ENCODE data around the gene PARD3.

PARD3 gene

DNA sequence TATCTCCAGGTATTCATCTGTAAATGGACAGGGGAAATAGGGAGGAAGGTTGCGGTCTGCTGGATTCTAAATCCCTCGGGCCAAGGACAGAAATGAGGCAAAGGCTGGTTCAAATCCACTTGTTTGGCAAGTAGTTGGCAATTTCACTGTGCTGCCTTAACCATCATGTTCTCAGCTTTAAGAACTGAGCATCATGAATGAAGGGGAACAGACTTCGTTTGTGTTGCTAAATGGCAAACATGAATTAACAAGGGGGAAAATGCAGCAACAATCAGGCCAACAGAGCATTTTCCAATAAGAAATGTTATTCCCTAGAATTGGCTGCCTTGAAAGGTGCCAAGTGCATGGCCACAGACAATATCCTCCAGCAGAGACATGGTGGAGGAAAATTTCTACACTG lies 36.9 kb downstream of the PARD3 start:
- TF ChIP-seq SIN3A (IDR thresholded peaks at IDR 0.05; ENCODE audit: borderline replicate concordance, insufficient read depth, low read length) = no peak
- TF ChIP-seq POLR2AphosphoS5 (IDR thresholded peaks at IDR 0.05; ENCODE audit: low read depth, low read length) = no peak
- no peak for TF ChIP-seq FOXP2 (optimal IDR thresholded peaks at IDR 0.05; ENCODE audit: borderline replicate concordance, extremely low read depth, extremely low read length, insufficient read depth)
- no peak for TF ChIP-seq REST (IDR thresholded peaks at IDR 0.05; ENCODE audit: insufficient read depth in 1 of 2, low read depth in 2 of 2, low read length in 2 of 2)

DNA sequence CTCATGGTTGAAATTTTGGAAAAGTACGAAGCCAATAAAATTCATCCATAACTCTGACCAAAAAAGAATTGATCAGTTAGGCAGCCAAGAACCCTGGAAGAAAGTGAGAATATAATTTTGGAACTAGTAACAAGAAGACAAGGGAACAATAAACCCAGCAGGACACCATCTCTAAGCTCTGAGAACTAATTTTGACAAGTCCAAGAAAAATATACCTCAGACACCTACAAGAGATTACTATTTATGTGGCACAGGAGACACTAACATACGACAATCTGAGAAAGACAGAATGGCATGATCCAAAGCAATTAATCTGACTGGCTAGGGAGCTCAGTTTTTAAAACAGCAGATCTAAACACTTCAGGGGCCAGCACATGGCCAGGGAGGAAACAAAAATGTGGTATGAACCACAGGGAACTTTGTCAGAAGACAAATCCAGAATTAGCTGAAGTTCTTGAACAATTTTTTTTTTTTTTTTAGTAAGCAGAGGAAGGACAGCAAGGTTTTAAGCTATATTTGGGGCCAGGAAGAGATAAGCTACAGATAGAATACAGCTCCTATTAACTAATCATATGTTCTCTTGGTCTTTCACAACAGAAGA lies 38.9 kb downstream of the PARD3 start:
- TF ChIP-seq TAF1 (IDR thresholded peaks at IDR 0.05; ENCODE audit: borderline replicate concordance, insufficient read depth, low read length) (no peak), FOXP2 (optimal IDR thresholded peaks at IDR 0.05; ENCODE audit: borderline replicate concordance, extremely low read depth, extremely low read length, insufficient read depth) (no peak), REST (IDR thresholded peaks at IDR 0.05; ENCODE audit: insufficient read depth in 1 of 2, low read depth in 2 of 2, low read length in 2 of 2) (no peak), SIN3A (IDR thresholded peaks at IDR 0.05; ENCODE audit: borderline replicate concordance, insufficient read depth, low read length) (no peak), POLR2AphosphoS5 (IDR thresholded peaks at IDR 0.05; ENCODE audit: low read depth, low read length) (no peak)

DNA sequence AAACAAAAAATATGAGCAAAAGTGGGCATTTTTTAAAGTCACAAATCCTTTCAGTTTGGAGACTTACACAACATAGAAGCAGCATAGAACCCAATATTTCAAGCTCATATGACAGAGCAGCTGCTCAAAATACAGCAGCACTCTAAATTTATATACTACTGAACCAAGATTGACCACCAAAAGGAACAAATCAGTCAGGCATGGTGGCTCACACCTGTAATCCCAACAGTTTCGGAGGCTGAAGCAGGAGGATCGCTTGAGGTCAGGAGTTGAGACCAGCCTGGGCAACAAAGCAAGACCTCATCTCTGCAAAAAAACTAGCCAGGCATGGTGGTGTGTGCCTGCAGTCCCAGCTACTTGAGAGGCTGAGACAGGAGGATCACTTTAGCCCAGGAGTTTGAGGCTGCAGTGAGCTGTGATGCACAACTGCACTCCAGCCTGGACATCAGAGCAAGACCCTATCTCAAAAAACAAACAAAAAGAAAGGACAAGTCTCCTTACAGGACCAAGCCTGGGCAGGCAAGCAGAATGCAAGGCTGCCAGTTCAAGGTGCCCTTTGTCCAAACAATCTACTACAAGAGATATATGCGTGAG lies 40.0 kb downstream of the PARD3 start:
- TF ChIP-seq TAF1 (IDR thresholded peaks at IDR 0.05; ENCODE audit: borderline replicate concordance, insufficient read depth, low read length) = no peak
- no peak for TF ChIP-seq SIN3A (IDR thresholded peaks at IDR 0.05; ENCODE audit: borderline replicate concordance, insufficient read depth, low read length)
- no peak for TF ChIP-seq REST (IDR thresholded peaks at IDR 0.05; ENCODE audit: insufficient read depth in 1 of 2, low read depth in 2 of 2, low read length in 2 of 2)
- TF ChIP-seq FOXP2 (optimal IDR thresholded peaks at IDR 0.05; ENCODE audit: borderline replicate concordance, extremely low read depth, extremely low read length, insufficient read depth) = no peak
- no peak for TF ChIP-seq POLR2AphosphoS5 (IDR thresholded peaks at IDR 0.05; ENCODE audit: low read depth, low read length)

DNA sequence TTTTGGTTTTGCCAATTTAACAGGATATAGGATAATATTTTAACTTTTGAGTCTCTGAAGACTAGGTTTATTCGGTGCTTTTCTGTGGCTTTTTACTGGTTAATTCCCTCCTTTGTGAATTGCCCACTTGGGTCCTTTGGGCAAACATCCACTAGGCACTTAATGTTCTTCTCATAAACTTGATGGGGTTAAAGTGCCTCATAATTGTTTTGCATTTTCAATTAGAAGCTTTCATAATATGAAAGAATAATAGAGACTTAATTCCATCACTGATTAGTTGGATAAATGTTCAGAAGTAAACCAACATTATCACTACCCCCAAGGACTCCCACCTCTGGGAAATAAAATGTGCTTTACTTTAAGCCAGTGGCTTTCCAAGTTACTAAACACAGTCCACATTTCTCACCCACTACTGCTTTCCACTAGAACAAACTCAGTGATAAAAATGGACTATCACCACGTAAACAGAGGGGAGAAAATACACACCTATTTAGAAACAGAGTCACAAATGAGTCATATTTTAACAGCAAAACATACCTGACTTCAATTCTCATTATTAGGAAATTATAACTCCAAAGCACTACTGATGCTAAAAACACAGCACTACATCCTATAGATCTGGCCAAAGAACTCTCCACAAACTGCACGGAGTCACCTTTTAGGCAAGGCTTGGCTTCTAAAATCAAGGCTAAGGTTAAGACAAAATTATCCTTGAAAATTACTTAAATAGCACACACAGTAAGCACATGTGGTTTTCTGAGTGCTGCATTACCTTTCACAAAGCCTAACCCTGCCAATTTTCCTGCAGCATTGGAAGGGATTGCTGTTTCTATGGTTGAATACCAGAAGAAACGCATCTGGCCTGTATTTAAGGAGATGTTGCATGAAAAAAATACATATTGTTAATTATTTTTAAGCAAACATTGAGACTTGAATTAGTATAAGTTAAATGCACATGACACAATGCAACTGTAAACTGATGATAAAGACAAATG lies 41.2 kb downstream of the PARD3 start:
- TF ChIP-seq FOXP2 (optimal IDR thresholded peaks at IDR 0.05; ENCODE audit: borderline replicate concordance, extremely low read depth, extremely low read length, insufficient read depth) (no peak), REST (IDR thresholded peaks at IDR 0.05; ENCODE audit: insufficient read depth in 1 of 2, low read depth in 2 of 2, low read length in 2 of 2) (no peak), TAF1 (IDR thresholded peaks at IDR 0.05; ENCODE audit: borderline replicate concordance, insufficient read depth, low read length) (no peak), POLR2AphosphoS5 (IDR thresholded peaks at IDR 0.05; ENCODE audit: low read depth, low read length) (no peak), SIN3A (IDR thresholded peaks at IDR 0.05; ENCODE audit: borderline replicate concordance, insufficient read depth, low read length) (no peak)
